H9 (cell line): ENCODE results near the gene RSAD2. TPM values are rescaled to one million over a fixed set of nuclear protein-coding genes. Genes with fewer than 3 reads are reported as not detected.

Experiments
- DNase-seq: peaks from one replicate; pipeline ENCODE4 v3.0.0-alpha.2; 2017
- H2AFZ ChIP-seq: one replicate; pipeline ENCODE4 v1.6.1; 2013; ENCODE audit warnings: mild to moderate bottlenecking, low read length, control low read depth, moderate library complexity
- H2AK5ac ChIP-seq: 2 replicates; pipeline ENCODE4 v1.6.1; 2013; ENCODE audit warnings: low read length, control low read depth, mixed read lengths; ENCODE audit not compliant: insufficient read length
- H2BK120ac ChIP-seq: one replicate; pipeline ENCODE4 v1.6.1; 2013; ENCODE audit warnings: low read depth, mild to moderate bottlenecking, low read length, control low read depth, inconsistent platforms; ENCODE audit not compliant: poor library complexity, severe bottlenecking
- H2BK12ac ChIP-seq: 2 replicates; pipeline ENCODE4 v1.6.1; 2013; ENCODE audit warnings: low read length, control low read depth, mixed read lengths, low read depth; ENCODE audit not compliant: insufficient read length
- H2BK15ac ChIP-seq: 2 replicates; pipeline ENCODE4 v1.6.1; 2013; ENCODE audit warnings: low read depth, low read length, control low read depth
- H2BK20ac ChIP-seq: one replicate; pipeline ENCODE4 v1.6.1; 2013; ENCODE audit warnings: low read depth, mild to moderate bottlenecking, low read length, control low read depth, inconsistent platforms; ENCODE audit not compliant: poor library complexity, severe bottlenecking
- H2BK5ac ChIP-seq: 2 replicates; pipeline ENCODE4 v1.6.1; 2013; ENCODE audit warnings: low read length, control low read depth, mixed read lengths; ENCODE audit not compliant: insufficient read length
- H3K14ac ChIP-seq: 2 replicates; pipeline ENCODE4 v1.6.1; 2013; ENCODE audit warnings: low read length, control low read depth; ENCODE audit not compliant: insufficient read depth
- H3K18ac ChIP-seq: 2 replicates; pipeline ENCODE4 v1.6.1; 2013; ENCODE audit warnings: low read depth, mild to moderate bottlenecking, mixed read lengths, low read length, control low read depth; ENCODE audit not compliant: insufficient read length
- H3K23ac ChIP-seq: 2 replicates; pipeline ENCODE4 v1.6.1; 2013; ENCODE audit warnings: low read length, control low read depth, mixed read lengths, low read depth; ENCODE audit not compliant: insufficient read length
- H3K23me2 ChIP-seq: 2 replicates; pipeline ENCODE4 v1.6.1; 2013; ENCODE audit warnings: low read depth, mild to moderate bottlenecking, mixed read lengths, low read length, control low read depth; ENCODE audit not compliant: insufficient read length, poor library complexity, severe bottlenecking
- H3K27ac ChIP-seq: 2 replicates; pipeline ENCODE4 v1.5.1; 2013; ENCODE audit warnings: low read length, control low read depth, mixed read lengths, low read depth; ENCODE audit not compliant: insufficient read length
- H3K27me3 ChIP-seq: 2 replicates; pipeline ENCODE4 v1.6.1; 2013; ENCODE audit warnings: low read length, control low read depth, inconsistent platforms; ENCODE audit not compliant: insufficient read depth
- H3K4ac ChIP-seq: 2 replicates; pipeline ENCODE4 v1.6.1; 2013; ENCODE audit warnings: low read depth, mild to moderate bottlenecking, control low read depth, inconsistent platforms, low read length, moderate library complexity
- H3K4me1 ChIP-seq: 2 replicates; pipeline ENCODE4 v1.6.1; 2013; ENCODE audit warnings: low read length, control low read depth, inconsistent platforms; ENCODE audit not compliant: insufficient read depth
- H3K4me2 ChIP-seq: 2 replicates; pipeline ENCODE4 v1.6.1; 2013; ENCODE audit warnings: low read length, control low read depth, mixed read lengths; ENCODE audit not compliant: insufficient read length, insufficient read depth
- H3K56ac ChIP-seq: 2 replicates; pipeline ENCODE4 v1.6.1; 2013; ENCODE audit warnings: low read depth, mild to moderate bottlenecking, mixed read lengths, low read length, control low read depth; ENCODE audit not compliant: insufficient read length
- H3K79me1 ChIP-seq: 2 replicates; pipeline ENCODE4 v1.6.1; 2013; ENCODE audit warnings: low read depth, mild to moderate bottlenecking, moderate library complexity, low read length, control low read depth, inconsistent platforms; ENCODE audit not compliant: insufficient read depth, poor library complexity, severe bottlenecking
- H3K79me2 ChIP-seq: 2 replicates; pipeline ENCODE4 v1.6.1; 2013; ENCODE audit warnings: low read length, control low read depth, inconsistent platforms; ENCODE audit not compliant: insufficient read depth
- H3K9ac ChIP-seq: 2 replicates; pipeline ENCODE4 v1.6.1; 2013; ENCODE audit warnings: low read length, control low read depth, mixed read lengths; ENCODE audit not compliant: insufficient read length; ENCODE audit errors: extremely low read depth
- H3K9me3 ChIP-seq: one replicate; pipeline ENCODE4 v1.6.1; 2013; ENCODE audit warnings: low read depth, low read length, inconsistent platforms; ENCODE audit not compliant: control insufficient read depth
- H3T11ph ChIP-seq: one replicate; pipeline ENCODE4 v1.6.1; 2013; ENCODE audit warnings: mild to moderate bottlenecking, low read length, control low read depth, inconsistent platforms
- H4K20me1 ChIP-seq: one replicate; pipeline ENCODE4 v1.6.1; 2013; ENCODE audit not compliant: control insufficient read depth, insufficient read length, insufficient read depth
- H4K5ac ChIP-seq: 2 replicates; pipeline ENCODE4 v1.6.1; 2013; ENCODE audit warnings: low read depth, mild to moderate bottlenecking, mixed read lengths, low read length, control low read depth; ENCODE audit not compliant: insufficient read length
- H4K8ac ChIP-seq: replicated peaks from 2 replicates; pipeline ENCODE4 v1.6.1; 2013; ENCODE audit warnings: low read length, control low read depth, mixed read lengths, low read depth; ENCODE audit not compliant: insufficient read length
- H4K91ac ChIP-seq: 2 replicates; pipeline ENCODE4 v1.6.1; 2013; ENCODE audit warnings: low read depth, mild to moderate bottlenecking, moderate library complexity, mixed read lengths, low read length, control low read depth; ENCODE audit not compliant: insufficient read length
- H3K27ac Mint-ChIP-seq, 3 experiments: 2 replicates in 2 of 3; 3 replicates in 1 of 3; pipeline ENCODE4 v1.8.0; 2020 to 2021; ENCODE audit warnings: mixed read lengths in 3 of 3, mild to moderate bottlenecking in 1 of 3, moderate library complexity in 1 of 3
- H3K27me3 Mint-ChIP-seq: 2 replicates; pipeline ENCODE4 v1.8.0; 2021; ENCODE audit warnings: low read depth, mild to moderate bottlenecking, moderate library complexity, mixed read lengths
- H3K36me3 Mint-ChIP-seq, 3 experiments: 2 replicates in 2 of 3; 3 replicates in 1 of 3; pipeline ENCODE4 v1.8.0; 2020 to 2021; ENCODE audit warnings: low read depth in 3 of 3, mixed read lengths in 3 of 3; ENCODE audit not compliant: insufficient read depth in 1 of 3
- H3K4me1 Mint-ChIP-seq, 2 experiments: 2 replicates each; pipeline ENCODE4 v1.8.0; 2020; ENCODE audit warnings: mixed read lengths in 2 of 2
- H3K4me3 Mint-ChIP-seq, 2 experiments: 2 replicates in 1 of 2; 3 replicates in 1 of 2; pipeline ENCODE4 v1.8.0; 2020 to 2021; ENCODE audit warnings: mild to moderate bottlenecking in 2 of 2, mixed read lengths in 2 of 2, moderate library complexity in 1 of 2
- H3K9me3 Mint-ChIP-seq, 2 experiments: 2 replicates in 1 of 2; 3 replicates in 1 of 2; pipeline ENCODE4 v1.8.0; 2020; ENCODE audit warnings: mild to moderate bottlenecking in 2 of 2, mixed read lengths in 2 of 2, moderate library complexity in 1 of 2
- CTCF ChIP-seq: fragments of 200-600 bp; sonication (generic); conservative IDR thresholded peaks from 3 replicates; pipeline ENCODE4 v1.8.0; 2021; ENCODE audit warnings: antibody characterized with exemption, mild to moderate bottlenecking
- WGBS: extraction: QIAGEN DNeasy Blood & Tissue Kit; methylation state at CpG from one replicate; pipeline ENCODE4 v1.1.7; 2013; ENCODE audit warnings: missing lambda C conversion rate, low lambda C conversion rate, mixed read lengths; ENCODE audit not compliant: insufficient read length; ENCODE audit errors: extremely low coverage; 5-methylcytosine and 5-hydroxymethylcytosine counted together
- total RNA-seq: library from RNA; stranded (reverse); gene quantifications from 2 replicates; pipeline ENCODE4 v1.2.1, GENCODE V29; 2021

RSAD2 gene
- total RNA-seq, 1 experiment from 2014 or later = not detected

GRCh38 chr2:6866275-6866671 is 11.3 kb upstream of the RSAD2 start:
- H3K27me3 ChIP-seq = peaks cover 9% of the 10 kb centered on the region
- no peaks in the 10 kb centered on the region for H4K20me1 ChIP-seq
- peaks cover 7% of the 10 kb centered on the region in 2 experiments for H3K4me1 Mint-ChIP-seq
- no peak overlapping the region for H3K9ac ChIP-seq
- no peak overlapping the region for H2BK12ac ChIP-seq
- H2BK15ac ChIP-seq = no peak overlapping the region
- H4K91ac ChIP-seq = no peak overlapping the region
- H3K9me3 Mint-ChIP-seq = no peaks in the 10 kb centered on the region; a peak in 3 of 5 replicates
- no peak overlapping the region for H3K14ac ChIP-seq
- no peak overlapping the region for H3K18ac ChIP-seq
- no peaks in the 10 kb centered on the region for H3K4me1 ChIP-seq
- peak overlapping the region; percentile 69 to 91 for H3K4me3 Mint-ChIP-seq
- no peak overlapping the region for H2AFZ ChIP-seq
- peaks cover 62% of the 10 kb centered on the region for H3K27me3 Mint-ChIP-seq
- H3K23ac ChIP-seq = no peak overlapping the region
- DNase-seq = peak; percentile 48
- no peak overlapping the region for H3K4ac ChIP-seq
- H2BK120ac ChIP-seq = no peak overlapping the region
- H3K56ac ChIP-seq = no peak overlapping the region
- H3K36me3 Mint-ChIP-seq = no peaks in the 10 kb centered on the region; a peak in 1 of 7 replicates
- peak overlapping the region; percentile 31 for H4K5ac ChIP-seq
- no peak overlapping the region; a peak in 1 of 7 replicates for H3K27ac Mint-ChIP-seq
- no peak overlapping the region for H2BK20ac ChIP-seq
- H3K9me3 ChIP-seq = no peaks in the 10 kb centered on the region
- H3K79me1 ChIP-seq = no peaks in the 10 kb centered on the region
- peak; percentile 57 for TF ChIP-seq CTCF
- peaks cover 12% of the 10 kb centered on the region for H3K23me2 ChIP-seq
- no peak overlapping the region for H3T11ph ChIP-seq
- H3K4me2 ChIP-seq = peak overlapping the region; percentile 95
- no peak overlapping the region for H4K8ac ChIP-seq
- H3K27ac ChIP-seq = no peak overlapping the region
- no peak overlapping the region for H2AK5ac ChIP-seq
- no peak overlapping the region for H2BK5ac ChIP-seq
- H3K79me2 ChIP-seq = no peaks in the 10 kb centered on the region
- WGBS = no CpG with 5 or more reads among the region's 9 CpGs
